Measurements from ENCODE around the gene ACBD6.
"Not testable (repeated sequence)": the region's sequence is repeated elsewhere in the genome, so short reads cannot be mapped to it uniquely, and the experiment has no call there.

Gene ACBD6

GRCh38 chr1:180502361-180503279, at the start of gene ACBD6:
Gene ACBD6, minus strand, starts transcription at chr1:180502577. Its CDS starts 311 bp downstream, at chr1:180502266.
- peak; percentile 87 for DNase-seq (ENCODE audit: low read depth)

- no peak for DNase-seq (ENCODE audit: low read depth)
These were observed 49.6 kb upstream of the ACBD6 start for GRCh38 chr1:180551997-180552396.

- DNase-seq (ENCODE audit: low read depth), result no peak
These were observed 47.9 kb upstream of the ACBD6 start for GRCh38 chr1:180550241-180550640.

GRCh38 chr1:180549770-180550169, 47.4 kb upstream of the ACBD6 start:
- DNase-seq (ENCODE audit: low read depth), result not testable (repeated sequence)

- DNase-seq (ENCODE audit: low read depth), result no peak
These were observed 46.4 kb upstream of the ACBD6 start for GRCh38 chr1:180548686-180549317.

GRCh38 chr1:180545991-180546390, 43.6 kb upstream of the ACBD6 start:
- DNase-seq (ENCODE audit: low read depth), result no peak

GRCh38 chr1:180544050-180544449, 41.7 kb upstream of the ACBD6 start:
- no peak for DNase-seq (ENCODE audit: low read depth)

GRCh38 chr1:180542838-180543145, 40.4 kb upstream of the ACBD6 start:
- peak; percentile 74 for DNase-seq (ENCODE audit: low read depth)

- peak; percentile 33 for DNase-seq (ENCODE audit: low read depth)
These were observed 39.9 kb upstream of the ACBD6 start for GRCh38 chr1:180542113-180542837.

GRCh38 chr1:180540697-180541594, 38.6 kb upstream of the ACBD6 start:
- DNase-seq (ENCODE audit: low read depth), result peak; percentile 72

GRCh38 chr1:180539136-180539535, 36.8 kb upstream of the ACBD6 start:
- DNase-seq (ENCODE audit: low read depth), result no peak

GRCh38 chr1:180536821-180537372, 34.5 kb upstream of the ACBD6 start:
- no peak for DNase-seq (ENCODE audit: low read depth)

GRCh38 chr1:180535418-180535999, 33.1 kb upstream of the ACBD6 start:
- DNase-seq (ENCODE audit: low read depth), result no peak

- DNase-seq (ENCODE audit: low read depth), result peak; percentile 21
These were observed 31.8 kb upstream of the ACBD6 start for GRCh38 chr1:180534214-180534613.

- DNase-seq (ENCODE audit: low read depth), result peak; percentile 66
These were observed 31.1 kb upstream of the ACBD6 start for GRCh38 chr1:180533266-180533987.

GRCh38 chr1:180532854-180533253, 30.5 kb upstream of the ACBD6 start:
- DNase-seq (ENCODE audit: low read depth), result no peak

- peak; percentile 78 for DNase-seq (ENCODE audit: low read depth)
These were observed 28.1 kb upstream of the ACBD6 start for GRCh38 chr1:180530501-180530900.

- no peak for DNase-seq (ENCODE audit: low read depth)
These were observed 26.6 kb upstream of the ACBD6 start for GRCh38 chr1:180528868-180529470.

GRCh38 chr1:180527101-180527669, 24.8 kb upstream of the ACBD6 start:
- DNase-seq (ENCODE audit: low read depth), result peak; percentile 56

- DNase-seq (ENCODE audit: low read depth), result no peak
These were observed 23.3 kb upstream of the ACBD6 start for GRCh38 chr1:180525715-180526039.
